ENCODE measurements around the gene HEATR5A.
"Not testable (repeated sequence)": the region's sequence is repeated elsewhere in the genome, so short reads cannot be mapped to it uniquely, and the experiment has no call there.

- TF ChIP-seq, protein P1, sequence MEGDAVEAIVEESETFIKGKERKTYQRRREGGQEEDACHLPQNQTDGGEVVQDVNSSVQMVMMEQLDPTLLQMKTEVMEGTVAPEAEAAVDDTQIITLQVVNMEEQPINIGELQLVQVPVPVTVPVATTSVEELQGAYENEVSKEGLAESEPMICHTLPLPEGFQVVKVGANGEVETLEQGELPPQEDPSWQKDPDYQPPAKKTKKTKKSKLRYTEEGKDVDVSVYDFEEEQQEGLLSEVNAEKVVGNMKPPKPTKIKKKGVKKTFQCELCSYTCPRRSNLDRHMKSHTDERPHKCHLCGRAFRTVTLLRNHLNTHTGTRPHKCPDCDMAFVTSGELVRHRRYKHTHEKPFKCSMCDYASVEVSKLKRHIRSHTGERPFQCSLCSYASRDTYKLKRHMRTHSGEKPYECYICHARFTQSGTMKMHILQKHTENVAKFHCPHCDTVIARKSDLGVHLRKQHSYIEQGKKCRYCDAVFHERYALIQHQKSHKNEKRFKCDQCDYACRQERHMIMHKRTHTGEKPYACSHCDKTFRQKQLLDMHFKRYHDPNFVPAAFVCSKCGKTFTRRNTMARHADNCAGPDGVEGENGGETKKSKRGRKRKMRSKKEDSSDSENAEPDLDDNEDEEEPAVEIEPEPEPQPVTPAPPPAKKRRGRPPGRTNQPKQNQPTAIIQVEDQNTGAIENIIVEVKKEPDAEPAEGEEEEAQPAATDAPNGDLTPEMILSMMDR (conservative IDR thresholded peaks at IDR 0.05; ENCODE audit: low read depth in 2 of 2): not testable (repeated sequence)
- TF ChIP-seq EZH2 (IDR thresholded peaks at IDR 0.05; ENCODE audit: low read depth, unreplicated experiment); EZH2phosphoT487 (IDR thresholded peaks at IDR 0.05; ENCODE audit: unreplicated experiment); CREB1 (CRISPR knock-in tag; IDR thresholded peaks at IDR 0.05; ENCODE audit: low read depth); ZNF114 (CRISPR knock-in tag; IDR thresholded peaks at IDR 0.05); JUNB (IDR thresholded peaks at IDR 0.05; ENCODE audit: unreplicated experiment): not testable (repeated sequence)
Measured at GRCh38 chr14:31361761-31362160, 58.6 kb downstream of the HEATR5A start.

Measured in GM23338 (cell line).